H1 (cell line): ENCODE data around the gene FGF10. TPM values are rescaled to one million over a fixed set of nuclear protein-coding genes. Genes with fewer than 3 reads are reported as not detected.

Experiments used
- RNF2 ChIP-seq: fragments of 200-900, 300-1000 bp; sonication (generic); IDR thresholded peaks from 2 replicates; pipeline ENCODE4 v1.7.1; 2016; ENCODE audit warnings: borderline replicate concordance, low read depth, mild to moderate bottlenecking, antibody characterized with exemption, low read length; ENCODE audit not compliant: poor library complexity, severe bottlenecking; ENCODE audit errors: missing control alignments
- polyA plus RNA-seq, 7 experiments: library from polyadenylated mRNA; depleted of rRNA in 3 of 7; stranded (reverse) in 5 of 7; unstranded in 2 of 7; fragments of >200 nt in 5 of 7; fragments of 200-250 nt in 2 of 7; gene quantifications; 1 replicate in 5 of 7; 2 replicates in 1 of 7; 4 replicates in 1 of 7; pipeline versions ENCODE4 v1.2.1 to v1.2.3, GENCODE V29; 2011 to 2013; ENCODE audit warnings: missing spikeins in 2 of 7, mixed read lengths in 2 of 7
- total RNA-seq: library from RNA; stranded (reverse); fragmentation: NEBNext Ultra II Directional; extraction: Animal tissue kit (Norgen Biotek cat#: 25700); gene quantifications from 2 replicates; pipeline ENCODE4 v1.2.1, GENCODE V29; 2021

The FGF10 gene
- total and polyA plus RNA-seq, 2 of the 8 experiments (the other 6 are each of a cell fraction or from before 2014, with no cell fraction given) = 0.06 to 0.54 TPM

- TF ChIP-seq RNF2 = no peak
Measured at GRCh38 chr5:44390351-44390750, 1.1 kb upstream of the FGF10 start (continued).
